ENCODE measurements around the gene PCDH9.
"Not testable (repeated sequence)": the region's sequence is repeated elsewhere in the genome, so short reads cannot be mapped to it uniquely, and the experiment has no call there.

Gene PCDH9

GRCh38 chr13:67117010-67117550 is 113.1 kb downstream of the PCDH9 start:
- TF ChIP-seq, protein P1, sequence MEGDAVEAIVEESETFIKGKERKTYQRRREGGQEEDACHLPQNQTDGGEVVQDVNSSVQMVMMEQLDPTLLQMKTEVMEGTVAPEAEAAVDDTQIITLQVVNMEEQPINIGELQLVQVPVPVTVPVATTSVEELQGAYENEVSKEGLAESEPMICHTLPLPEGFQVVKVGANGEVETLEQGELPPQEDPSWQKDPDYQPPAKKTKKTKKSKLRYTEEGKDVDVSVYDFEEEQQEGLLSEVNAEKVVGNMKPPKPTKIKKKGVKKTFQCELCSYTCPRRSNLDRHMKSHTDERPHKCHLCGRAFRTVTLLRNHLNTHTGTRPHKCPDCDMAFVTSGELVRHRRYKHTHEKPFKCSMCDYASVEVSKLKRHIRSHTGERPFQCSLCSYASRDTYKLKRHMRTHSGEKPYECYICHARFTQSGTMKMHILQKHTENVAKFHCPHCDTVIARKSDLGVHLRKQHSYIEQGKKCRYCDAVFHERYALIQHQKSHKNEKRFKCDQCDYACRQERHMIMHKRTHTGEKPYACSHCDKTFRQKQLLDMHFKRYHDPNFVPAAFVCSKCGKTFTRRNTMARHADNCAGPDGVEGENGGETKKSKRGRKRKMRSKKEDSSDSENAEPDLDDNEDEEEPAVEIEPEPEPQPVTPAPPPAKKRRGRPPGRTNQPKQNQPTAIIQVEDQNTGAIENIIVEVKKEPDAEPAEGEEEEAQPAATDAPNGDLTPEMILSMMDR (IDR thresholded peaks at IDR 0.05; ENCODE audit: extremely low read depth, missing control alignments): no peak
- no peak for DNase-seq (ENCODE audit: low spot score)

DNA sequence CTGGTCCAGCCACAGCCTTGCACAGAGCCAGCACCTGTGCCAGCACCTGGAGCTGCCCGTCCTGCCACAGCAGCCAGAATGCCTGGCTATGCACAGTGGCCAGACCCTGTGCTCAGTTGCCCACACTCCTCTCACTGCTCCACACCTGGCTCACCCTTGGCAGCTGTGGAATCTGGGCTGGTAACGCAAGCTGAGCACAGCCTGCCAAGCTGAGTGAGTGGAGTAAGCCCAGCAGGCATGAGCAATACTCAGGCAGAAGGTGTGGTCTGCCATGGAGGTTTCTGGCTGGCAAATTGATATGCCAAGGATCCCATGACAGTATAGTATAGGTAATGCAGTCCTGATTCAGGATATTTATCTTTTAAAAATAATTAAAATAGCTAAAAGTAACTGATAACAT is 122.2 kb downstream of the PCDH9 start:
- TF ChIP-seq, protein P1 (IDR thresholded peaks at IDR 0.05; ENCODE audit: extremely low read depth, missing control alignments): no peak
- no peak for DNase-seq (ENCODE audit: low spot score)

DNA sequence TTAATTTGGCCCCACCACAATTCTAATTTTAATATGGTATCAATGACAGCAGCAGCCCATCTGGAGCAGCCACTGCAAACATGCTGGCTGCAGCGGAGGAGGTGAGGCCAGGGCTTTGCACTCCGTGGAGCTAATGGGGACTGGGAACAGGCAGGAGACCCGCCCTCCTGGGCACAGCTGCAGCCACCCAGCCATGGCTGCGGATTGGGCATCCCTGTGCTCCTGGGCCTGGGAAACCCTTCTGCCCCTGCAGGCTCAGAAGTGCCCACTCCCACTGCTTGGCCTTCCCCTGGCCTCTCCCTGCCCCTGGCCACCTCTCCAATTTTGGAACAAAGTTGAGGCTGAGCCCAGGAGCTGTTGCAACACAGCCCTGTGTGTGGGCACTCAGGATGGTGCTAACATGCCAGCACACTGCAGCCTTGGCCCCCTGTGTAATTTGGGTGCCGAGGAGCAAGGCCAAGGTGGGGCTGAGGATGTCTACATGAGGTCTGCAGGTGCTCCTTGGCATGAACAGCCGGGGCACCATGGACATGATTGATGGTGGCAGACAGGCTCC is 123.6 kb downstream of the PCDH9 start:
- no peak for DNase-seq (ENCODE audit: low spot score)
- TF ChIP-seq, protein P1 (IDR thresholded peaks at IDR 0.05; ENCODE audit: extremely low read depth, missing control alignments): no peak

DNA sequence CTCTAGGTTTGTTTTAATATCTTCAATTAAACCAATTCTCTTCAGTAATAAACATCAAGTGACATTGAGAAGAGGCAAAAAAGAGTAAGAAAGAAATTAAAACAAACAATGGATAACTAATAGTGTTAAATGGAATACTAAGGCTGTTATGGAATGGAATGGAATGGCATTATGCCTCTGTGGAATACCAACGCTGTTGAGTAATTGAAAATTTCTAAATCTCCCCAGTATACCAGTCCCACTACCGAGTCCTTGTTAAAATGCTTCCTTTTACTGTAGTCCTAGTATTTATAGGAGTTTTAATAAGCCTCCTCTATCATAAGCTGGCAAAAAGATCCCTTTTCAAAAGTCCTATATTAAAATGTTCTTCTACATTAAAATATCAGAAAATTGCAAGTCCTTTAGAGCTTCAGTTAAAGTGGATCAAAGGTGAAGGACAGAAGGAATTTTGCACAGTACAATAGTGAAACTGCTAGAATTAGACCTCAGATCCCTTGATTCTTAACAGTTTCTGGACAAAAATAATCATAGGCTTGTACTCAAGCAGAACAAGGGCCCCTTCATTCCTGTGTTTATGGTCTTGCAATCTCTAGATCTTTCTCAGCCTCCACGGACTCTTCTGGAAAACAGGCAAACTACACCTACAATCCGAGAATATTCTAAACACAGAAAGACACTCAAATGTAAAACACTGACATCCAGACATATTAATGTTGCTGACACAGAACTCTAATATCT is 128.2 kb downstream of the PCDH9 start:
- TF ChIP-seq, protein P1 (IDR thresholded peaks at IDR 0.05; ENCODE audit: extremely low read depth, missing control alignments): no peak
- no peak for DNase-seq (ENCODE audit: low spot score)

DNA sequence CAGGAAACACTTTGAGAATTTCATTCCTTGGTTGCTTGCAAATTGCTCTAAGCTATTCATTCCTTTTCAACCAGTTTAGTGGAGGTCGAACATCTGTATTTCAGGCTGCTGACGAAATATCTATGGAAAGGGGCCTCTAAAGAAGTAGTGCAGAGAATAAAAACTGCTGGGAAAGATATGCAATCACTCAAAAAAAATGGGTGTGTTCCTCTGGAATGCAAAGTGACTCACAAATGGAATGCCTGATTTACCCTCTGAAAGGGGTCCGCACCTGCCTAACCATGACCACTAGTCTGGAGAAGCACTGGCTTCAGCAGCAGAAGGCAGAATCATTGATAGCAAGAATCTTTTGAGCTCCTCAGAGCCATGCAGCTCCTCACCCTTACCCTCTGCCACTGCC is 129.4 kb downstream of the PCDH9 start:
- TF ChIP-seq, protein P1 (IDR thresholded peaks at IDR 0.05; ENCODE audit: extremely low read depth, missing control alignments): no peak
- DNase-seq (ENCODE audit: low spot score): no peak

DNA sequence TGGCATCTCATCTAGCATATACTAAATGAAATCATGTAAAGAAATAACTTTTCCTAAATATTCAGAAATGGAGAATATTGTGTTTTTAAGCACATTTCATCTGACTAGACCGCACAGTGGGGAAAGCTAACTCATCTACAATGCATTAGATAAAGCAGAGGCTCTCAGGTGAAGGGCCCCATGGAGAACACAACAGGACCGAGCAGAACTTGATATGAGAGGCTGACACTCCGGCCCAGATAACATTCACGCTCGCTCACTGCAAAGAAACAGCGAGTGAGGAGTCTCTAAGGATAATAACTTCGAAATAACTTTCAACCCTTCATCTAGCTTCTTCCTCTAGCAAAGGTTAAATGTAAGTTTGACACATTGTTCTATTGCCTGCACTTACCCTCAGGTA is 130.6 kb downstream of the PCDH9 start:
- DNase-seq (ENCODE audit: low spot score): no peak
- TF ChIP-seq, protein P1 (IDR thresholded peaks at IDR 0.05; ENCODE audit: extremely low read depth, missing control alignments): no peak

- TF ChIP-seq, protein P1 (IDR thresholded peaks at IDR 0.05; ENCODE audit: extremely low read depth, missing control alignments): no peak
- DNase-seq (ENCODE audit: low spot score): no peak
Observed at GRCh38 chr13:67097892-67098452, 132.2 kb downstream of the PCDH9 start.

- not testable (repeated sequence) for DNase-seq (ENCODE audit: low spot score)
Observed at GRCh38 chr13:67096893-67097292, 133.2 kb downstream of the PCDH9 start.

Data from GM20000 (cell line).